ENCODE results near the gene RNASEH2B.

Gene RNASEH2B

GRCh38 chr13:50940509-50940908 lies 30.9 kb downstream of the RNASEH2B start:
- DNase-seq (ENCODE audit: low read depth in 2 of 2): no peak

GRCh38 chr13:50941146-50941545 lies 31.6 kb downstream of the RNASEH2B start:
- DNase-seq (ENCODE audit: low read depth in 2 of 2): no peak

DNA sequence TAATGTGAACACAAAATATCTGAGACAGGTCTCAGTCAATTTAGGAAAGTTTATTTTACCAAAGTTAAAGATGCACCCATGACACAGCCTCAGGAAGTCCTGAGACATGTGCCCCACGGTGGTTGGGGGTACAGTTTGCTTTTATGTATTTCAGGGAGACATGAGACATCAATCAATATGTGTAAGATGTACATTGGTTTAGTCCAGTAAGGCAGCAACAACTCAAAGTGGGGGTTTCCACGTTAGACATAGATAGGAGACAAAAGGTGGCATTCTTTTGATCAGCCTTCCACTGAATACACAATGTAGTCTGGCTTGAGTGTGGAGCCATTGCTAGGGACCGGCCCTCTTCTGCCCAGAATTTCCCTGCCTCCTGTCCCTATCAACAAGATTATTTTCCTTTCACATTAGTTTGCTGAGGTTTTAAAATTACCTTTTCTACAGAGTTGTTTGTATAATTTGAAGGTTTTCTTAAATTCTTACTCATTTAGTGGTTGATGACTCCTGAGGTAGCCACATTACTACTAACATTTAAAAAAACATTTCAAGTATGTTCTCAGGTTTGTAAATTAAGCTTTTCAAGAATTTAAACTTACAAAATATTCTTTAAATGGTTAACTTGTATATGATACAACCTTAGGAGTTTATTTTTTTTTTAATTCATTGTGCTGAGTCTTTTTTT lies 33.2 kb downstream of the RNASEH2B start:
- DNase-seq (ENCODE audit: low read depth in 2 of 2): no peak

DNA sequence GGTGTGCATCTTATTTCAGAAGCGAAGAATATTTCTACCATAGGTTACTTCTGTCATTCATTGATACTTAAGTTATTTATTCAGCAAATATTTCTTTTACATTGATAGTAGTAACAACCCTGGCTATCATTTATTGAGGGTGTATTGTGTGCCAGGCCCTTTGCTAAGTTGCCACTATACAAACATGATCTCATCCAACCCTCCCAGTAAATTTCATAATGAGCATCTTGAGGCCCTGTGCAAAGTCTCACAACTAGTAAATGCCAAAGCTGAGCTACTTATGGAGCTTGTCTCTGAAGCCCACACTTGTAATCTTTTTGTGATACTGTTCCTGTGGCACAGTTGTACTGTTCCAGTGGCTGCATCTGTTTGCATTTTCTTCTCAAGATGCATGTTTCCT lies 36.1 kb downstream of the RNASEH2B start:
- DNase-seq (ENCODE audit: low read depth in 2 of 2): no peak

GRCh38 chr13:50948601-50949000 lies 39.0 kb downstream of the RNASEH2B start:
- DNase-seq (ENCODE audit: low read depth in 2 of 2): peak; percentile 70 to 71

GRCh38 chr13:50950849-50951248 lies 41.3 kb downstream of the RNASEH2B start:
- DNase-seq (ENCODE audit: low read depth in 2 of 2): no peak

DNA sequence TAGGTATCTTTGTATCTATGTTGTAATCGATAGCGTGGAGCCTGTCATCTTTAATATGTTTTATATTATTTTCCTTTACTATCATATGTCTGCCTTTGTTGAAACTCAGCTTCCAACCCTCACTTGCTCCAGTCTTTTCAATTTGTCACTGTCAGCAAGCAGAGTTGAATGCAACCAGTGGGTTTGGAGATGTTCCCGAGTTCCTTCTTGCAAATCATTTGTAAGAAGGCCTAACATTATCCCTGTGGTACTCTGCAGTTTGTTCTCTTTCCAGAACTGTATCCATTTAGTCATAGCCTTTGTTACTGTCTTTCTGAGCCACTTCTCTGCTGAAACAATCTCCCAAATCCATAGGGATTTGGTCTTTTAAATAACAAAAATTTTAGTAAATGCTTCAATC lies 41.8 kb downstream of the RNASEH2B start:
- peak; percentile 71 for DNase-seq (ENCODE audit: low read depth in 2 of 2)

- no peak for DNase-seq (ENCODE audit: low read depth in 2 of 2)
These were observed 45.6 kb downstream of the RNASEH2B start for GRCh38 chr13:50955241-50955640.

- no peak for DNase-seq (ENCODE audit: low read depth in 2 of 2)
These were observed 46.2 kb downstream of the RNASEH2B start for GRCh38 chr13:50955798-50956197.

DNA sequence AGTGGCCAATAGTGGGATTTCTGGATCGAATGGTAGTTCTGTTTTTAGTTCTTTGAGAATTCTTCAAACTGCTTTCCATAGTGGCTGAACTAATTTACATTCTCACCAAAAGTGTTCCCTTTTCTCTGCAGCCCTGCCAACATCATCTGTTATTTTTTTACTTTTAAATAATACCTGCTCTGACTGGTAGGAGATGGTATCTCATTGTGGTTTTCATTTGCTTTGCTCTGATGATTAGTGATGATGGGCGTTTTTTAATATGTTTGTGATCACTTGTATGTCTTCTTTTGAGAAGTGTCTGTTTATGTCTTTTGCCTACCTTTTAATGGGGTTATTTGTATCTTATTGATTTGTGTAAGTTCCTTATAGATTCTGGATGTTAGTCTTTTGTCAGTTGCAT lies 48.0 kb downstream of the RNASEH2B start:
- DNase-seq (ENCODE audit: low read depth in 2 of 2): no peak

- no peak for DNase-seq (ENCODE audit: low read depth in 2 of 2)
These were observed 60.1 kb downstream of the RNASEH2B start for GRCh38 chr13:50969691-50970090.

- DNase-seq (ENCODE audit: low read depth in 2 of 2): no peak
These were observed 61.4 kb downstream of the RNASEH2B start for GRCh38 chr13:50970956-50971355.

DNA sequence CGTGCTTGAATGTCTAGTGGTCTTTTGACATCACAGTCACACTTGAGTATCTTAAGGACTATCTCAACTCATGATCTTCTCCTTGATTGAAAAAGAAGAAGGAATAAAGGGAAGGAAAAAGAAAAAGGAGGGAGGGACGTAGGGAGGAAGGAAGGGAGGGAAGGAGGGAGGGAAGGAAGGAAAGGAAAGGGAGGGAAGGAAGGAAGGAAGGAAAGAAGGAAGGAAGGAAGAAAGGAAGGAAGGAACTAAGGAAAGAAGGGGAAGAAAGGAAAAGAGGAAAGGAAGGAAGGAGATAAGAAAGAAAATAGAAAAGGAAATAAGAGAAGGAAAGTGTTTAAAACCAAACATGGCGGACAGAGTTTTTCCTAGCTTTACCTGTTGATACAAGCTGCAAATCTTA lies 64.7 kb downstream of the RNASEH2B start:
- no peak for DNase-seq (ENCODE audit: low read depth in 2 of 2)

GRCh38 chr13:50979187-50979586 lies 69.6 kb downstream of the RNASEH2B start:
- DNase-seq (ENCODE audit: low read depth in 2 of 2): no peak

- DNase-seq (ENCODE audit: low read depth in 2 of 2): no peak
These were observed 72.1 kb downstream of the RNASEH2B start for GRCh38 chr13:50981686-50982085.

DNA sequence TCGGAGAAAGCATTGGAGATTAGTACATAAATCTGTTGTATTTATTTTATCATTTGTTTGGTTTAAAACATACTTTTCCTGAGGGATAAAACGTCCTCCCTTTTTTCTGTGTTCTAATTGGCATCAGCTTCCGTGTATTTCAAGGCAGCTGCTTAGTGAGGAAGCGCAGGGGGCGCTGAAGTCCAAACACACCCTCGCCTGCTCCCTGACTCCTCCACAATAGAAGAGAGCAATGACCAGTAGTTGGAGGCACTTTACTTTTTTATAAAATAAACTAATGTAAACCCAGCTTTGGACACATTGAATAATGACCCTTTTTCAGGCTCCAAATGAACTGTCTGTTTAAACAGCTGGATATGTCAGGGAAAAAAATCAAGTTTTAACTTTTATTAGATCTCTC lies 79.9 kb downstream of the RNASEH2B start:
- no peak for DNase-seq (ENCODE audit: low read depth in 2 of 2)

GRCh38 chr13:50990065-50990817 lies 80.7 kb downstream of the RNASEH2B start:
- no peak for DNase-seq (ENCODE audit: low read depth in 2 of 2)

- peak in 1 of 2 experiments; percentile 20 for DNase-seq (ENCODE audit: low read depth in 2 of 2)
These were observed 81.4 kb downstream of the RNASEH2B start for GRCh38 chr13:50990818-50991506.

DNA sequence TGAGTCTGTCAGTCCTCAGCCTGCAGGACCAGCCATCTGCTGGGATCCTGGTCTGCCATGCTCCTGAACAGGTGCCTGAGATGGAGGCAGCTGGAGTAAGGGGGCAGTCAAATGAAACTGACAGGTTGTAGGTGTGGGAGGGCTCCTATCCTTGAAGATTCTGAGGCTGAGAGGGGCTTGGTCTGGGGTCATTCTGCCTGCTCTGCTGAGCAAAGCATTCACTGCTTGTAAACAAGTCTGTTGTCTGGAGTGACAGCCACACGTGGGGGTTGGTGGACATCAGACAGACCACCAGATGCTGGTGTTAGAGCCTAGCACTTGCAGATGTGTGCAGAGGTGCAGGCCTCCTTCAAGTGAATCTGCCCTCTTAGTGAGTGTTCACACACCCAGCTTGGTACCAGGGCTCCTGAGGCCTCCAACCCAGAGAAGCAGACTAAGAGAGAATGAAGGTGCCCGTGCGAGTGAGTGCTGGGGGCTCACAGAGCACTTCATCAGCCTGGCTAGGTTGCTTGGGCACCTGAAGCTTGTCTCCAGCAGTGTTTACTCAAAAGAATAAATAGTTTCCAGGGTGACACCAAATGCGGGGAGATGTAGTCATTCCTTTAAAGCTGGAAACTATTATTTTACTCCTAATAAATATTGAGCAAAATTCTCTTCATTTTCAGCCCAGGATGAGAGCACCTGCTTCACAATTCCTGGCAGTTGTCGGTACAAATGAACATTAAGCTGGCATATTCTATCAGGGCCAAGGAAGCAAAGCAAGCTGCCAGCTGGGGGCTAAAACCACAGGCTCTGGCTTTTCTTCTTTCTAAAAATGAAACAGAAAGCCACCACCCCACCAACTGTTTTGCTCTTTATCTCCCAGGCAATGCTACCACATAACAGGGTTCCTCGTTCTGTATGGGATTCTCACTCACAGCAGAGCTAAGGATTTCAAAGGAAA lies 82.3 kb downstream of the RNASEH2B start:
- no peak for DNase-seq (ENCODE audit: low read depth in 2 of 2)

DNA sequence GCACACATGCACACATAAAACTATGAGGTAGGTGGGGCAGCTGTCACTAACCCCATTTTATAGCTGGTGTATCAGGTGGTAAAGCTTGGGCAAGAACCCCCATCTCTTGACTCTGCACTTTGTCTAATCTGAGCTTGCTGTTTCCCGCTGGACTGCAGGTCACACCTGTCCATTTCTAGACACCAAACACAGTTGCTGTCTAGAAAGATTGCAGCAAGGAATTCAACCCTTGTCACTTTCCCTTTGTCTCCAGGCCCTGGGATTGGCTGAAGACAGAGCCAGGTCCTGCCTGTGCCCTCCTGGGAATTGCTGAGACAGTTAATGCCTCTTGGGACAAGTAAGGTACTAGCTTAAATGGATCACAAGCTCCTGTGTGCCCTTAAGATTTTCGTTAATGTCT lies 83.8 kb downstream of the RNASEH2B start:
- DNase-seq (ENCODE audit: low read depth in 2 of 2): no peak

DNA sequence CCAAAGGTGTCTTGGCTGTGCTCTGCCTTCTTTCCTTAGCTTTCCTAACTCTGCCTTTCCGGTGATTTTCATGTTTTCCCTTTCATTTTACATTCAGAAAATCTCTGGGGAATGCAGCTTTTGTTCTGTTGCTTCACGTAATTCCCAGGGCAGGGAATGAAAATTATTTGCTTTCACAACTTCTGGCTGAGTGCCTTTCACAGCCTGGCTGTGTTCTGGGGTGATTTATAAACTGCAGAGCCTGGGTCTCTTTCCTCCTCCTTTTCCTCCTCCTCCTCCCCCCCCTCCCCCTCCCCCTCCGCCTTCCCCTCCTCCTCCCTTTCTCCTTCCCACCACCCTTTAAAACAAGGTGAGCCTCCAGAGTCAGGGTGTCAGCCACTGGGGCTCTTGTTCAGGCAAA lies 84.3 kb downstream of the RNASEH2B start:
- peak; percentile 44 to 45 for DNase-seq (ENCODE audit: low read depth in 2 of 2)

DNA sequence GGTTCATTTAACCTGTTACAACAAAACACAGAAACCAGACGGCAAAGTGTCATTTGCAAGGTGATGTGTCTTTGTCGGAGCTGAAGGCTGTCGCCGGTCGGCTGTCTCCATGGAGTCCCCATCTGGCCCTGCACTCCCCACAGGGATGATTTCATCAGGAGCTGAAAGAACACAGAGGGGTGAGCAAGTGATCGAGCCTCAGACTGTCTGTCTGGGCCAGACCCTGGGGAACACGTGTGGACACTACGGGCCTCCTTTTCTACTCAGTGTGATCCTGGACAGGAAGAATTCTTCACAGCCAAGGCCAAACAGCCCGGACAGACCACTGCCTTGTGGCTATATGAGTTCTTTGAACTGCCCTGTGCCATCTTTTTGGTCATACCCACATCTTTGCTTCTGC lies 85.1 kb downstream of the RNASEH2B start:
- no peak for DNase-seq (ENCODE audit: low read depth in 2 of 2)

Data from fibroblast of skin of left quadriceps (primary cell).